GM18519 (cell line): Measurements from ENCODE around the gene HERPUD2.

Experiments used
- ATAC-seq: cut with Tn5 transposase; IDR thresholded peaks from one replicate; pipeline ENCODE4 v1.9.1; 2021; ENCODE audit warnings: mild to moderate bottlenecking, moderate library complexity; ENCODE audit not compliant: unreplicated experiment, low FRiP score

Gene HERPUD2

GRCh38 chr7:35694784-35695472 lies at the start of gene HERPUD2:
Gene HERPUD2, minus strand, starts transcription at chr7:35695135. Its CDS starts 805 bp downstream, at chr7:35694330.
- peak; percentile 82 for ATAC-seq

- no peak for ATAC-seq
These were observed 44.0 kb upstream of the HERPUD2 start for GRCh38 chr7:35738889-35739288.

GRCh38 chr7:35736725-35737124 lies 41.8 kb upstream of the HERPUD2 start:
- no peak for ATAC-seq

GRCh38 chr7:35735396-35735795 lies 40.5 kb upstream of the HERPUD2 start:
- no peak for ATAC-seq

- ATAC-seq = no peak
These were observed 39.1 kb upstream of the HERPUD2 start for GRCh38 chr7:35734001-35734483.

GRCh38 chr7:35731349-35731748 lies 36.4 kb upstream of the HERPUD2 start:
- ATAC-seq = no peak

- ATAC-seq = peak; percentile 36
These were observed 34.3 kb upstream of the HERPUD2 start for GRCh38 chr7:35729061-35729783.

- ATAC-seq = no peak
These were observed 33.6 kb upstream of the HERPUD2 start for GRCh38 chr7:35728412-35729060.

GRCh38 chr7:35727571-35727970 lies 32.6 kb upstream of the HERPUD2 start:
- no peak for ATAC-seq

GRCh38 chr7:35726654-35727053 lies 31.7 kb upstream of the HERPUD2 start:
- no peak for ATAC-seq

- peak; percentile 54 for ATAC-seq
These were observed 30.3 kb upstream of the HERPUD2 start for GRCh38 chr7:35725280-35725680.

- no peak for ATAC-seq
These were observed 28.1 kb upstream of the HERPUD2 start for GRCh38 chr7:35723011-35723410.

- no peak for ATAC-seq
These were observed 27.3 kb upstream of the HERPUD2 start for GRCh38 chr7:35722054-35722849.

- ATAC-seq = no peak
These were observed 26.4 kb upstream of the HERPUD2 start for GRCh38 chr7:35721288-35721687.

GRCh38 chr7:35720849-35721248 lies 25.9 kb upstream of the HERPUD2 start:
- ATAC-seq = no peak

- ATAC-seq = no peak
These were observed 25.1 kb upstream of the HERPUD2 start for GRCh38 chr7:35720032-35720431.

GRCh38 chr7:35718047-35718446 lies 23.1 kb upstream of the HERPUD2 start:
- ATAC-seq = no peak

- no peak for ATAC-seq
These were observed 22.6 kb upstream of the HERPUD2 start for GRCh38 chr7:35717516-35717915.

GRCh38 chr7:35717013-35717412 lies 22.1 kb upstream of the HERPUD2 start:
- ATAC-seq = no peak

- ATAC-seq = no peak
These were observed 21.3 kb upstream of the HERPUD2 start for GRCh38 chr7:35716038-35716803.
